ENCODE results near the gene CABP4.

The CABP4 gene

GRCh38 chr11:67499808-67500483, 44.8 kb downstream of the CABP4 start:
- no peak for DNase-seq

- no peak for DNase-seq
These were observed 45.3 kb downstream of the CABP4 start for GRCh38 chr11:67500484-67500821.

GRCh38 chr11:67500831-67501715, 45.9 kb downstream of the CABP4 start:
- DNase-seq = no peak

GRCh38 chr11:67501854-67502253, 46.7 kb downstream of the CABP4 start:
- DNase-seq = no peak

- DNase-seq = no peak
These were observed 47.3 kb downstream of the CABP4 start for GRCh38 chr11:67502328-67502979.

GRCh38 chr11:67503119-67504004, 48.2 kb downstream of the CABP4 start:
- DNase-seq = peak; percentile 89

- DNase-seq = peak; percentile 35
These were observed 49.1 kb downstream of the CABP4 start for GRCh38 chr11:67504005-67504949.

GRCh38 chr11:67504950-67505581, 49.9 kb downstream of the CABP4 start, which contains the start of gene PITPNM1:
Gene PITPNM1, minus strand, starts transcription at chr11:67505363. Its CDS starts 1,183 bp downstream, at chr11:67504180.
- DNase-seq = peak; percentile 68

GRCh38 chr11:67505605-67506396, 50.6 kb downstream of the CABP4 start:
- DNase-seq = peak; percentile 86

GRCh38 chr11:67506426-67507051, 51.4 kb downstream of the CABP4 start:
- no peak for DNase-seq

- no peak for DNase-seq
These were observed 52.2 kb downstream of the CABP4 start for GRCh38 chr11:67507242-67507863.

- DNase-seq = peak; percentile 99
These were observed 52.8 kb downstream of the CABP4 start, which contains the start of gene CDK2AP2 for GRCh38 chr11:67507864-67508485. Gene CDK2AP2, minus strand, starts transcription at chr11:67508162. Its CDS starts 80 bp downstream, at chr11:67508082.

- peak; percentile 98 for DNase-seq
These were observed 53.5 kb downstream of the CABP4 start for GRCh38 chr11:67508486-67509121.

GRCh38 chr11:67510023-67510345, 54.8 kb downstream of the CABP4 start:
- no peak for DNase-seq
